A549 treated with AZD9567 at 1 μM for 4 hours (cell line): ENCODE measurements around the gene MT4. TPM values are rescaled to one million over a fixed set of nuclear protein-coding genes. Genes with fewer than 3 reads are reported as not detected.

ENCODE experiments used
- total RNA-seq: library from RNA; stranded (reverse); fragments of 200-300 nt; extraction: Qiagen RNA extraction; gene quantifications from 5 replicates; pipeline ENCODE4 v1.2.3, GENCODE V29; 2022; ENCODE audit not compliant: insufficient read depth

Gene MT4
- not detected in 5 replicates for total RNA-seq

GRCh38 chr16:56564793-56565477 is at the start of gene MT4:
Gene MT4, plus strand, starts transcription at chr16:56565073. Its CDS starts 56 bp downstream, at chr16:56565129.

GRCh38 chr16:56519459-56520250 is 45.2 kb upstream of the MT4 start, which contains the start of gene BBS2:
Gene BBS2, minus strand, starts transcription at chr16:56520024. Its CDS starts 162 bp downstream, at chr16:56519862.

GRCh38 chr16:56589141-56590039 is 24.5 kb downstream of the MT4 start, which contains the start of gene MT3:
Gene MT3, plus strand, starts transcription at chr16:56589528. Its CDS starts 63 bp downstream, at chr16:56589591.

GRCh38 chr16:56608043-56608875 is 43.4 kb downstream of the MT4 start, which contains the start of gene MT2A:
Gene MT2A, plus strand, starts transcription at chr16:56608584. Its CDS starts 72 bp downstream, at chr16:56608656.

Other genes starting within 250 kb of the MT4 start
- gene AMFR, start 139.5 kb upstream of the MT4 start, total RNA-seq, result 64.9 to 107 TPM (median 65.4 TPM) in 5 replicates
- gene NUDT21, start 113.7 kb upstream of the MT4 start, total RNA-seq, result 110 to 117 TPM (median 114 TPM) in 5 replicates
- gene OGFOD1, start 113.5 kb upstream of the MT4 start, total RNA-seq, result 79.0 to 119 TPM (median 82.4 TPM) in 5 replicates
- gene BBS2, start 45.0 kb upstream of the MT4 start, total RNA-seq, result 17.4 to 38.4 TPM (median 22.4 TPM) in 5 replicates
- gene MT3, start 24.5 kb downstream of the MT4 start, total RNA-seq, result 0.26 to 0.54 TPM (median 0.35 TPM) in 4 of 5 replicates, not detected in the other
- gene MT2A, start 43.5 kb downstream of the MT4 start, total RNA-seq, result 1,956 to 3,217 TPM (median 2,438 TPM) in 5 replicates
- not detected in 5 replicates for gene MT1E, start 60.7 kb downstream of the MT4 start, total RNA-seq
- not detected in 5 replicates for gene MT1M, start 67.6 kb downstream of the MT4 start, total RNA-seq
- gene MT1A, start 73.6 kb downstream of the MT4 start, total RNA-seq, result 21.9 to 36.1 TPM (median 25.8 TPM) in 5 replicates
- gene MT1B, start 86.8 kb downstream of the MT4 start, total RNA-seq, result 0.31 to 0.54 TPM in 2 of 5 replicates, not detected in the others
- 14.6 to 24.5 TPM (median 17.7 TPM) in 5 replicates for gene MT1F, start 92.9 kb downstream of the MT4 start, total RNA-seq
- gene MT1G, start 103.0 kb downstream of the MT4 start, total RNA-seq, result 0.29 TPM in 1 of 5 replicates, not detected in the others
- gene MT1H, start 104.7 kb downstream of the MT4 start, total RNA-seq, result not detected in 5 replicates
- 518 to 876 TPM (median 692 TPM) in 5 replicates for gene MT1X, start 117.4 kb downstream of the MT4 start, total RNA-seq
- gene NUP93, start 165.1 kb downstream of the MT4 start, total RNA-seq, result 95.5 to 109 TPM (median 100 TPM) in 5 replicates